Upper lobe of left lung (tissue), 4 donors: Measurements from ENCODE around the gene LIN7B.
"Not testable (repeated sequence)": the region's sequence is repeated elsewhere in the genome, so short reads cannot be mapped to it uniquely, and the experiment has no call there.

ENCODE experiments used
- EP300 ChIP-seq, 4 donors: sonication (generic); formaldehyde crosslinking; IDR thresholded peaks; one replicate each; pipeline ENCODE4 v1.5.1; 2017; ENCODE audit warnings: antibody characterized with exemption in 4 of 4, control low read depth in 2 of 4
- POLR2A ChIP-seq, 4 donors: fragments of 450-650 bp; IDR thresholded peaks; one replicate each; pipeline ENCODE4 v1.5.1; 2016 to 2017; ENCODE audit warnings: antibody characterized with exemption in 4 of 4, mild to moderate bottlenecking in 2 of 4
- TF ChIP-seq, protein P1 (sequence below), 6 experiments: fragments of 450-650 bp in 4 of 6; fragments of 200-600 bp in 2 of 6; sonication (generic) in 2 of 6; IDR thresholded peaks; one replicate each; pipeline ENCODE4 v1.5.1; 2016 to 2019; ENCODE audit warnings: antibody characterized with exemption in 6 of 6

DNA sequence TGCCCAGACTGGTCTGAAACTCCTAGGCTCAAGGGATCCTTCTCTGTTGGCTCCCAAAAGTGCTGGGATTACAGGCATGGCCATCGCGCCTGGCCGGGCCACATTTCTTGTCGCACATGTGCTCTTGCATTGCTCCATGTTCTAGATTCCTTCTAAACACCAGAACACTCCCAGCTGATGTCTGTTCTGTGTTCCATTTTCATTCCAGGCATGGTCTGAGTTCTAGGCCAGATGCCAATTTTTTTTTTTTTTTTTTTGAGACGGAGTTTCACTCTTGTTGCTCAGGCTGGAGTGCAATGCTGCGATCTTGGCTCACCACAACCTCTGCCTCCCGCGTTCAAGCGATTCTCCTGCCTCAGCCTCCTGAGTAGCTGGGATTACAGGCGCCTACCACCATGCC, 7.7 kb downstream of the LIN7B start:
- TF ChIP-seq POLR2A, EP300 (IDR thresholded peaks at IDR 0.05): not testable (repeated sequence)
- TF ChIP-seq, protein P1, sequence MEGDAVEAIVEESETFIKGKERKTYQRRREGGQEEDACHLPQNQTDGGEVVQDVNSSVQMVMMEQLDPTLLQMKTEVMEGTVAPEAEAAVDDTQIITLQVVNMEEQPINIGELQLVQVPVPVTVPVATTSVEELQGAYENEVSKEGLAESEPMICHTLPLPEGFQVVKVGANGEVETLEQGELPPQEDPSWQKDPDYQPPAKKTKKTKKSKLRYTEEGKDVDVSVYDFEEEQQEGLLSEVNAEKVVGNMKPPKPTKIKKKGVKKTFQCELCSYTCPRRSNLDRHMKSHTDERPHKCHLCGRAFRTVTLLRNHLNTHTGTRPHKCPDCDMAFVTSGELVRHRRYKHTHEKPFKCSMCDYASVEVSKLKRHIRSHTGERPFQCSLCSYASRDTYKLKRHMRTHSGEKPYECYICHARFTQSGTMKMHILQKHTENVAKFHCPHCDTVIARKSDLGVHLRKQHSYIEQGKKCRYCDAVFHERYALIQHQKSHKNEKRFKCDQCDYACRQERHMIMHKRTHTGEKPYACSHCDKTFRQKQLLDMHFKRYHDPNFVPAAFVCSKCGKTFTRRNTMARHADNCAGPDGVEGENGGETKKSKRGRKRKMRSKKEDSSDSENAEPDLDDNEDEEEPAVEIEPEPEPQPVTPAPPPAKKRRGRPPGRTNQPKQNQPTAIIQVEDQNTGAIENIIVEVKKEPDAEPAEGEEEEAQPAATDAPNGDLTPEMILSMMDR (IDR thresholded peaks at IDR 0.05): not testable (repeated sequence)
